GM12873 (cell line): Measurements from ENCODE around the gene EFNA3.

Experiments
- CTCF ChIP-seq: IDR thresholded peaks from 2 replicates; pipeline ENCODE4 v1.5.1; 2012; ENCODE audit warnings: low read depth, mild to moderate bottlenecking, moderate library complexity, low read length, control low read depth; ENCODE audit not compliant: insufficient read depth; ENCODE audit errors: missing control alignments

The EFNA3 gene

GRCh38 chr1:155040358-155041093, 38.1 kb upstream of the EFNA3 start:
- no peak for TF ChIP-seq CTCF

- no peak for TF ChIP-seq CTCF
Observed at GRCh38 chr1:155042789-155043188, 35.8 kb upstream of the EFNA3 start.

- no peak for TF ChIP-seq CTCF
Observed at GRCh38 chr1:155043301-155043702, 35.3 kb upstream of the EFNA3 start.

GRCh38 chr1:155043793-155044192, 34.8 kb upstream of the EFNA3 start:
- TF ChIP-seq CTCF: no peak

GRCh38 chr1:155044365-155044764, 34.3 kb upstream of the EFNA3 start:
- TF ChIP-seq CTCF: no peak

GRCh38 chr1:155044812-155045657, 33.6 kb upstream of the EFNA3 start:
- peak; percentile 77 for TF ChIP-seq CTCF

GRCh38 chr1:155048449-155049334, 29.9 kb upstream of the EFNA3 start:
- no peak for TF ChIP-seq CTCF
